IPS-18a (cell line): ENCODE measurements around the gene NGF.

Experiments used
- H3K27ac ChIP-seq: one replicate; pipeline ENCODE4 v1.5.1; 2013; ENCODE audit warnings: low read length
- H3K27me3 ChIP-seq: one replicate; pipeline ENCODE4 v1.6.1; 2013; ENCODE audit warnings: mild to moderate bottlenecking, low read length; ENCODE audit not compliant: control insufficient read depth, insufficient read depth
- H3K36me3 ChIP-seq: one replicate; pipeline ENCODE4 v1.6.1; 2013; ENCODE audit warnings: low read depth, low read length; ENCODE audit not compliant: control insufficient read depth
- H3K4me1 ChIP-seq: one replicate; pipeline ENCODE4 v1.6.1; 2013; ENCODE audit warnings: low read depth, low read length; ENCODE audit not compliant: control insufficient read depth
- H3K4me3 ChIP-seq: one replicate; pipeline ENCODE4 v1.5.1; 2013; ENCODE audit warnings: low read length
- H3K9ac ChIP-seq: one replicate; pipeline ENCODE4 v1.6.1; 2013; ENCODE audit warnings: mild to moderate bottlenecking, low read length, moderate library complexity
- H3K9me3 ChIP-seq: one replicate; pipeline ENCODE4 v1.6.1; 2013; ENCODE audit warnings: low read depth, low read length; ENCODE audit not compliant: control insufficient read depth

NGF gene

GRCh38 chr1:115289940-115290339 is 48.1 kb downstream of the NGF start:
- H3K36me3 ChIP-seq: no peaks in the 10 kb centered on the region
- H3K9me3 ChIP-seq: no peaks in the 10 kb centered on the region
- H3K9ac ChIP-seq: no peak overlapping the region
- H3K27ac ChIP-seq: no peak overlapping the region
- peaks cover 3% of the 10 kb centered on the region for H3K4me1 ChIP-seq
- no peak overlapping the region for H3K4me3 ChIP-seq
- H3K27me3 ChIP-seq: no peaks in the 10 kb centered on the region

GRCh38 chr1:115288591-115289198 is 49.4 kb downstream of the NGF start:
- H3K4me3 ChIP-seq: no peak overlapping the region
- no peaks in the 10 kb centered on the region for H3K36me3 ChIP-seq
- H3K27me3 ChIP-seq: no peaks in the 10 kb centered on the region
- no peak overlapping the region for H3K9ac ChIP-seq
- no peaks in the 10 kb centered on the region for H3K9me3 ChIP-seq
- H3K4me1 ChIP-seq: peaks cover 3% of the 10 kb centered on the region
- H3K27ac ChIP-seq: no peak overlapping the region

GRCh38 chr1:115286431-115287205 is 51.4 kb downstream of the NGF start:
- Histone ChIP-seq H3K9me3 (no peaks in the 10 kb centered on the region), H3K27ac (no peak overlapping the region), H3K9ac (no peak overlapping the region), H3K4me3 (no peak overlapping the region), H3K36me3 (no peaks in the 10 kb centered on the region), H3K27me3 (no peaks in the 10 kb centered on the region), H3K4me1 (peaks cover 3% of the 10 kb centered on the region)

GRCh38 chr1:115284209-115284608 is 53.8 kb downstream of the NGF start:
- H3K9ac ChIP-seq: no peak overlapping the region
- no peak overlapping the region for H3K4me3 ChIP-seq
- no peaks in the 10 kb centered on the region for H3K36me3 ChIP-seq
- peaks cover 3% of the 10 kb centered on the region for H3K4me1 ChIP-seq
- H3K9me3 ChIP-seq: no peaks in the 10 kb centered on the region
- H3K27ac ChIP-seq: no peak overlapping the region
- no peaks in the 10 kb centered on the region for H3K27me3 ChIP-seq

GRCh38 chr1:115283681-115284146 is 54.3 kb downstream of the NGF start:
- H3K27ac ChIP-seq: no peak overlapping the region
- no peaks in the 10 kb centered on the region for H3K36me3 ChIP-seq
- no peaks in the 10 kb centered on the region for H3K27me3 ChIP-seq
- no peak overlapping the region for H3K9ac ChIP-seq
- H3K4me1 ChIP-seq: peaks cover under 1% of the 10 kb centered on the region
- no peaks in the 10 kb centered on the region for H3K9me3 ChIP-seq
- H3K4me3 ChIP-seq: no peak overlapping the region

- H3K4me3 ChIP-seq: no peak overlapping the region
- no peak overlapping the region for H3K9ac ChIP-seq
- no peaks in the 10 kb centered on the region for H3K27me3 ChIP-seq
- H3K9me3 ChIP-seq: no peaks in the 10 kb centered on the region
- H3K4me1 ChIP-seq: no peaks in the 10 kb centered on the region
- H3K27ac ChIP-seq: no peak overlapping the region
- H3K36me3 ChIP-seq: no peaks in the 10 kb centered on the region
Measured at GRCh38 chr1:115283249-115283648, 54.8 kb downstream of the NGF start.

- Histone ChIP-seq H3K4me1 (no peaks in the 10 kb centered on the region), H3K4me3 (no peak overlapping the region), H3K27me3 (no peaks in the 10 kb centered on the region), H3K27ac (no peak overlapping the region), H3K9ac (no peak overlapping the region), H3K9me3 (no peaks in the 10 kb centered on the region), H3K36me3 (no peaks in the 10 kb centered on the region)
Measured at GRCh38 chr1:115282807-115283208, 55.2 kb downstream of the NGF start.

GRCh38 chr1:115281143-115281542 is 56.9 kb downstream of the NGF start:
- H3K27ac ChIP-seq: no peak overlapping the region
- no peaks in the 10 kb centered on the region for H3K27me3 ChIP-seq
- H3K4me1 ChIP-seq: no peaks in the 10 kb centered on the region
- peaks cover 3% of the 10 kb centered on the region for H3K9me3 ChIP-seq
- H3K9ac ChIP-seq: no peak overlapping the region
- no peak overlapping the region for H3K4me3 ChIP-seq
- no peaks in the 10 kb centered on the region for H3K36me3 ChIP-seq

- no peaks in the 10 kb centered on the region for H3K36me3 ChIP-seq
- peaks cover 3% of the 10 kb centered on the region for H3K9me3 ChIP-seq
- no peak overlapping the region for H3K27ac ChIP-seq
- H3K9ac ChIP-seq: no peak overlapping the region
- no peaks in the 10 kb centered on the region for H3K4me1 ChIP-seq
- H3K27me3 ChIP-seq: no peaks in the 10 kb centered on the region
- H3K4me3 ChIP-seq: no peak overlapping the region
Measured at GRCh38 chr1:115280064-115280463, 58.0 kb downstream of the NGF start.

- Histone ChIP-seq H3K27ac (no peak overlapping the region), H3K27me3 (no peaks in the 10 kb centered on the region), H3K9me3 (peaks cover 3% of the 10 kb centered on the region), H3K4me3 (no peak overlapping the region), H3K36me3 (no peaks in the 10 kb centered on the region), H3K4me1 (no peaks in the 10 kb centered on the region), H3K9ac (no peak overlapping the region)
Measured at GRCh38 chr1:115278211-115278610, 59.8 kb downstream of the NGF start.

GRCh38 chr1:115277276-115277675 is 60.8 kb downstream of the NGF start:
- Histone ChIP-seq H3K4me3 (no peak overlapping the region), H3K27ac (no peak overlapping the region)

GRCh38 chr1:115275216-115275615 is 62.8 kb downstream of the NGF start:
- Histone ChIP-seq H3K9me3 (peaks cover 3% of the 10 kb centered on the region), H3K27ac (no peak overlapping the region), H3K4me1 (no peaks in the 10 kb centered on the region), H3K27me3 (no peaks in the 10 kb centered on the region), H3K9ac (no peak overlapping the region), H3K4me3 (no peak overlapping the region), H3K36me3 (no peaks in the 10 kb centered on the region)

More at GRCh38 chr1:115277276-115277675, 60.8 kb downstream of the NGF start:
- H3K4me1 ChIP-seq: no peaks in the 10 kb centered on the region
- no peak overlapping the region for H3K9ac ChIP-seq
- no peaks in the 10 kb centered on the region for H3K27me3 ChIP-seq
- no peaks in the 10 kb centered on the region for H3K36me3 ChIP-seq
- peaks cover 3% of the 10 kb centered on the region for H3K9me3 ChIP-seq
